Fibroblast of mammary gland (primary cell): ENCODE results near the gene LUZP2.

Source experiments
- DNase-seq: peaks from one replicate; pipeline ENCODE4 v3.0.0-alpha.2; 2010; ENCODE audit warnings: low read depth
- H3K4me3 ChIP-seq: 2 replicates; pipeline ENCODE4 v1.5.1; 2011; ENCODE audit warnings: low read depth, mild to moderate bottlenecking, low read length, moderate library complexity; ENCODE audit not compliant: control insufficient read depth
- CTCF ChIP-seq: conservative IDR thresholded peaks from 2 replicates; pipeline ENCODE4 v1.5.1; 2011; ENCODE audit warnings: low read depth, low read length, inconsistent platforms; ENCODE audit not compliant: control insufficient read depth, insufficient read depth

Gene LUZP2

GRCh38 chr11:24685821-24686220, 189.0 kb downstream of the LUZP2 start:
- no peak overlapping the region for H3K4me3 ChIP-seq
- TF ChIP-seq CTCF: no peak
- no peak for DNase-seq

GRCh38 chr11:24687531-24688147, 190.8 kb downstream of the LUZP2 start:
- TF ChIP-seq CTCF: no peak
- DNase-seq: no peak
- no peak overlapping the region for H3K4me3 ChIP-seq

- no peak for DNase-seq
Observed at GRCh38 chr11:24688981-24689380, 192.1 kb downstream of the LUZP2 start.

GRCh38 chr11:24697522-24698111, 200.8 kb downstream of the LUZP2 start:
- DNase-seq: peak; percentile 18
- no peak overlapping the region for H3K4me3 ChIP-seq
- no peak for TF ChIP-seq CTCF

More at GRCh38 chr11:24688981-24689380, 192.1 kb downstream of the LUZP2 start:
- no peak overlapping the region for H3K4me3 ChIP-seq
- TF ChIP-seq CTCF: no peak

GRCh38 chr11:24704716-24705115, 207.9 kb downstream of the LUZP2 start:
- DNase-seq: no peak
- H3K4me3 ChIP-seq: no peak overlapping the region
- no peak for TF ChIP-seq CTCF

- no peak for DNase-seq
- H3K4me3 ChIP-seq: no peak overlapping the region
- TF ChIP-seq CTCF: no peak
Observed at GRCh38 chr11:24705474-24705873, 208.6 kb downstream of the LUZP2 start.

- TF ChIP-seq CTCF: no peak
- H3K4me3 ChIP-seq: no peak overlapping the region
- no peak for DNase-seq
Observed at GRCh38 chr11:24708616-24709015, 211.8 kb downstream of the LUZP2 start.
